HEK293 (cell line): ENCODE data around the gene RBM42.

Source experiments
- ELK4 ChIP-seq: IDR thresholded peaks from 2 replicates; pipeline ENCODE4 v1.6.1; 2011; ENCODE audit warnings: mild to moderate bottlenecking, low read depth, low read length, borderline replicate concordance
- MEIS1 ChIP-seq: sonication (generic); formaldehyde crosslinking; IDR thresholded peaks from 2 replicates; pipeline ENCODE4 v1.8.1; 2022; ENCODE audit warnings: missing genetic modification reagents, mild to moderate bottlenecking, borderline replicate concordance
- OVOL3 ChIP-seq: fragments of 450-650 bp; formaldehyde crosslinking; IDR thresholded peaks from 2 replicates; pipeline ENCODE4 v1.5.1; 2016; ENCODE audit warnings: missing biosample characterization, missing genetic modification characterization
- SCRT2 ChIP-seq: fragments of 450-650 bp; formaldehyde crosslinking; IDR thresholded peaks from 2 replicates; pipeline ENCODE4 v1.5.1; 2016; ENCODE audit warnings: missing biosample characterization, missing genetic modification characterization
- ZBTB1 ChIP-seq: fragments of 450-650 bp; formaldehyde crosslinking; IDR thresholded peaks from 2 replicates; pipeline ENCODE4 v1.5.1; 2016; ENCODE audit warnings: missing biosample characterization, missing genetic modification characterization
- ZNF112 ChIP-seq: fragments of 450-650 bp; formaldehyde crosslinking; IDR thresholded peaks from 2 replicates; pipeline ENCODE4 v1.5.0; 2017; ENCODE audit warnings: missing biosample characterization, missing genetic modification characterization
- ZNF114 ChIP-seq: fragments of 450-650 bp; formaldehyde crosslinking; IDR thresholded peaks from 2 replicates; pipeline ENCODE4 v1.5.0; 2017; ENCODE audit warnings: missing biosample characterization, missing genetic modification characterization
- ZNF146 ChIP-seq: fragments of 450-650 bp; formaldehyde crosslinking; IDR thresholded peaks from 2 replicates; pipeline ENCODE4 v1.5.1; 2016; ENCODE audit warnings: missing biosample characterization, missing genetic modification characterization
- ZNF157 ChIP-seq: fragments of 450-650 bp; formaldehyde crosslinking; IDR thresholded peaks from 2 replicates; pipeline ENCODE4 v1.5.1; 2016; ENCODE audit warnings: missing biosample characterization, missing genetic modification characterization
- ZNF175 ChIP-seq: fragments of 450-650 bp; formaldehyde crosslinking; IDR thresholded peaks from 2 replicates; pipeline ENCODE4 v1.5.1; 2016; ENCODE audit warnings: missing biosample characterization, missing genetic modification characterization
- ZNF23 ChIP-seq: fragments of 450-650 bp; formaldehyde crosslinking; IDR thresholded peaks from 2 replicates; pipeline ENCODE4 v1.5.1; 2016; ENCODE audit warnings: missing biosample characterization, missing genetic modification characterization, borderline replicate concordance
- ZNF280D ChIP-seq: fragments of 450-650 bp; formaldehyde crosslinking; IDR thresholded peaks from 2 replicates; pipeline ENCODE4 v1.5.1; 2016; ENCODE audit warnings: missing biosample characterization, missing genetic modification characterization
- ZNF433 ChIP-seq: fragments of 450-650 bp; formaldehyde crosslinking; IDR thresholded peaks from 2 replicates; pipeline ENCODE4 v1.5.1; 2016; ENCODE audit warnings: missing biosample characterization, missing genetic modification characterization, low read depth
- ZNF473 ChIP-seq: fragments of 450-650 bp; formaldehyde crosslinking; IDR thresholded peaks from 2 replicates; pipeline ENCODE4 v1.5.1; 2017; ENCODE audit warnings: missing biosample characterization, missing genetic modification characterization
- ZNF521 ChIP-seq: fragments of 450-650 bp; formaldehyde crosslinking; IDR thresholded peaks from 2 replicates; pipeline ENCODE4 v1.5.1; 2017; ENCODE audit warnings: missing biosample characterization, mild to moderate bottlenecking, missing genetic modification characterization
- ZNF544 ChIP-seq: fragments of 450-650 bp; formaldehyde crosslinking; IDR thresholded peaks from 2 replicates; pipeline ENCODE4 v1.5.0; 2017; ENCODE audit warnings: missing biosample characterization, missing genetic modification characterization
- ZNF571 ChIP-seq: fragments of 450-650 bp; formaldehyde crosslinking; IDR thresholded peaks from 2 replicates; pipeline ENCODE4 v1.5.0; 2017; ENCODE audit warnings: missing biosample characterization, missing genetic modification characterization
- ZNF776 ChIP-seq: fragments of 450-650 bp; formaldehyde crosslinking; IDR thresholded peaks from 2 replicates; pipeline ENCODE4 v1.5.0; 2017; ENCODE audit warnings: missing biosample characterization, missing genetic modification characterization, borderline replicate concordance
- TF ChIP-seq, protein P1 (sequence below): fragments of 450-650 bp; formaldehyde crosslinking; conservative IDR thresholded peaks from 2 replicates; pipeline ENCODE4 v1.5.1; 2016; ENCODE audit warnings: low read depth, missing biosample characterization, missing genetic modification characterization
- TF ChIP-seq, protein P2 (sequence below): fragments of 450-650 bp; formaldehyde crosslinking; IDR thresholded peaks from 2 replicates; pipeline ENCODE4 v1.5.1; 2016; ENCODE audit warnings: missing biosample characterization, missing genetic modification characterization
- TF ChIP-seq, protein P3 (sequence below): fragments of 450-650 bp; formaldehyde crosslinking; IDR thresholded peaks from 2 replicates; pipeline ENCODE4 v1.5.1; 2016; ENCODE audit warnings: missing biosample characterization, missing genetic modification characterization, borderline replicate concordance
- TF ChIP-seq, protein P4 (sequence below): fragments of 450-650 bp; formaldehyde crosslinking; IDR thresholded peaks from 2 replicates; pipeline ENCODE4 v1.5.1; 2016; ENCODE audit warnings: missing biosample characterization, missing genetic modification characterization

RBM42 gene

DNA sequence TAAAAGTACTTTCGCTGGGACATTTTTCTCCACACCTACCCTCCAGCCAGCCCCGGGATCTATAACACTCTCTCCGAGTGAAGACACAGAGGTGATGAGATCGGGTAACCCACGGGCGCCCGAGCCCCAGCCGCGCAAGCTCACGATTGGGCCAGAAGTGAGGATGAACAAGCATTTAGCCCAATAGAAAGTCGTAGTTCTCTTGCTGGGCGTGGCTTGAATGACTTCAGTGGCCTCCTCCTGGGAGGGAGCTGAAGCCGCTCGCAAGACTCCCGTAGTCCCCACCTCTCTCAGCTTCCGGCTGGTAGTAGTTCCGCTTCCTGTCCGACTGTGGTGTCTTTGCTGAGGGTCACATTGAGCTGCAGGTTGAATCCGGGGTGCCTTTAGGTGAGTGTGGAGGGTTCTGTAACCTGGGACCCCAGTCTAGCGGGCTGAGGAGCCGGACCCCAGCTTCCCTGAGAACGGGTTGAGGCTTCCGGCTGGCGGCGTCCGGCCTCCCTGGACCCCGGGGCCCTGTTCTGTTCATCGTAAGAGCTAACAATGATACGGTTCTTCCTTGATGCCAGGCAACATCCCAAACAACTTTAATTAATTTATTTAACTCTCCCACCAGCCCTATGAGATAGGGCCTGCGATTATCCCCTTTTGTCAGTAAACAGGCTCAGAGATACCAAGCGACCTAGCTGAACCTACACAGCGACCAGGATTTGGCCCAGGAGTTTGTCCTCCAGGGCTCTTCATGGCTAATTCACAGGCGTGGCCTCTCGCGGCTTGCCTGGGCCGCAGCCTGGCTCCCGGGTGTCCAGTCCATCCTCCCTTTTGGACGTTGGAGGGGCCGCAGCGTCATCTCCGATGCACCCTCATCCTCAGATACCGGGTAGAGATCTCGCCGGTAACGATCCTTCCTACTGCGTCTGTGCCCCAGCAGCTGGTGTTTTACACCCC lies 19.5 kb downstream of the RBM42 start, which contains the start of gene COX6B1 (continued):
- TF ChIP-seq OVOL3 (tag by site-specific recombination) (no peak), ZNF433 (tag by site-specific recombination) (no peak), ELK4 (0 out of 2 replicates have a peak, but pooled peaks have one; percentile 62), SCRT2 (tag by site-specific recombination) (no peak), ZBTB1 (tag by site-specific recombination) (no peak), ZNF473 (no peak), ZNF146 (tag by site-specific recombination) (no peak), ZNF280D (no peak), ZNF23 (tag by site-specific recombination) (no peak), ZNF776 (tag by site-specific recombination) (no peak), MEIS1 (CRISPR knock-in tag) (no peak), ZNF571 (tag by site-specific recombination) (no peak), ZNF114 (tag by site-specific recombination) (no peak), ZNF112 (no peak), ZNF157 (no peak), ZNF521 (no peak), ZNF544 (tag by site-specific recombination) (no peak), ZNF175 (tag by site-specific recombination) (no peak)
- TF ChIP-seq, protein P1, sequence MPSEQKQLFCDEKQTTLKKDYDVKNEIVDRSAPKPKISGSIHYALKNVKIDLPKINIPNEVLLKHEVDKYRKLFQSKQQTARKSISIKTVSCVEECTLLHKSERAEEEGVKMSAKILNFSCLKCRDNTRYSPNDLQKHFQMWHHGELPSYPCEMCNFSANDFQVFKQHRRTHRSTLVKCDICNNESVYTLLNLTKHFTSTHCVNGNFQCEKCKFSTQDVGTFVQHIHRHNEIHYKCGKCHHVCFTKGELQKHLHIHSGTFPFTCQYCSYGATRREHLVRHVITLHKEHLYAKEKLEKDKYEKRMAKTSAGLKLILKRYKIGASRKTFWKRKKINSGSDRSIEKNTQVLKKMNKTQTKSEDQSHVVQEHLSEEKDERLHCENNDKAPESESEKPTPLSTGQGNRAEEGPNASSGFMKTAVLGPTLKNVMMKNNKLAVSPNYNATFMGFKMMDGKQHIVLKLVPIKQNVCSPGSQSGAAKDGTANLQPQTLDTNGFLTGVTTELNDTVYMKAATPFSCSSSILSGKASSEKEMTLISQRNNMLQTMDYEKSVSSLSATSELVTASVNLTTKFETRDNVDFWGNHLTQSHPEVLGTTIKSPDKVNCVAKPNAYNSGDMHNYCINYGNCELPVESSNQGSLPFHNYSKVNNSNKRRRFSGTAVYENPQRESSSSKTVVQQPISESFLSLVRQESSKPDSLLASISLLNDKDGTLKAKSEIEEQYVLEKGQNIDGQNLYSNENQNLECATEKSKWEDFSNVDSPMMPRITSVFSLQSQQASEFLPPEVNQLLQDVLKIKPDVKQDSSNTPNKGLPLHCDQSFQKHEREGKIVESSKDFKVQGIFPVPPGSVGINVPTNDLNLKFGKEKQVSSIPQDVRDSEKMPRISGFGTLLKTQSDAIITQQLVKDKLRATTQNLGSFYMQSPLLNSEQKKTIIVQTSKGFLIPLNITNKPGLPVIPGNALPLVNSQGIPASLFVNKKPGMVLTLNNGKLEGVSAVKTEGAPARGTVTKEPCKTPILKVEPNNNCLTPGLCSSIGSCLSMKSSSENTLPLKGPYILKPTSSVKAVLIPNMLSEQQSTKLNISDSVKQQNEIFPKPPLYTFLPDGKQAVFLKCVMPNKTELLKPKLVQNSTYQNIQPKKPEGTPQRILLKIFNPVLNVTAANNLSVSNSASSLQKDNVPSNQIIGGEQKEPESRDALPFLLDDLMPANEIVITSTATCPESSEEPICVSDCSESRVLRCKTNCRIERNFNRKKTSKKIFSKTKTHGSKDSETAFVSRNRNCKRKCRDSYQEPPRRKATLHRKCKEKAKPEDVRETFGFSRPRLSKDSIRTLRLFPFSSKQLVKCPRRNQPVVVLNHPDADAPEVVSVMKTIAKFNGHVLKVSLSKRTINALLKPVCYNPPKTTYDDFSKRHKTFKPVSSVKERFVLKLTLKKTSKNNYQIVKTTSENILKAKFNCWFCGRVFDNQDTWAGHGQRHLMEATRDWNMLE (tag by site-specific recombination) = peak; percentile 89
- TF ChIP-seq, protein P2, sequence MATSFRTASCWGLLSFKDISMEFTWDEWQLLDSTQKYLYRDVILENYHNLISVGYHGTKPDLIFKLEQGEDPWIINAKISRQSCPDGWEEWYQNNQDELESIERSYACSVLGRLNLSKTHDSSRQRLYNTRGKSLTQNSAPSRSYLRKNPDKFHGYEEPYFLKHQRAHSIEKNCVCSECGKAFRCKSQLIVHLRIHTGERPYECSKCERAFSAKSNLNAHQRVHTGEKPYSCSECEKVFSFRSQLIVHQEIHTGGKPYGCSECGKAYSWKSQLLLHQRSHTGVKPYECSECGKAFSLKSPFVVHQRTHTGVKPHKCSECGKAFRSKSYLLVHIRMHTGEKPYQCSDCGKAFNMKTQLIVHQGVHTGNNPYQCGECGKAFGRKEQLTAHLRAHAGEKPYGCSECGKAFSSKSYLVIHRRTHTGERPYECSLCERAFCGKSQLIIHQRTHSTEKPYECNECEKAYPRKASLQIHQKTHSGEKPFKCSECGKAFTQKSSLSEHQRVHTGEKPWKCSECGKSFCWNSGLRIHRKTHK = no peak
- TF ChIP-seq, protein P3, sequence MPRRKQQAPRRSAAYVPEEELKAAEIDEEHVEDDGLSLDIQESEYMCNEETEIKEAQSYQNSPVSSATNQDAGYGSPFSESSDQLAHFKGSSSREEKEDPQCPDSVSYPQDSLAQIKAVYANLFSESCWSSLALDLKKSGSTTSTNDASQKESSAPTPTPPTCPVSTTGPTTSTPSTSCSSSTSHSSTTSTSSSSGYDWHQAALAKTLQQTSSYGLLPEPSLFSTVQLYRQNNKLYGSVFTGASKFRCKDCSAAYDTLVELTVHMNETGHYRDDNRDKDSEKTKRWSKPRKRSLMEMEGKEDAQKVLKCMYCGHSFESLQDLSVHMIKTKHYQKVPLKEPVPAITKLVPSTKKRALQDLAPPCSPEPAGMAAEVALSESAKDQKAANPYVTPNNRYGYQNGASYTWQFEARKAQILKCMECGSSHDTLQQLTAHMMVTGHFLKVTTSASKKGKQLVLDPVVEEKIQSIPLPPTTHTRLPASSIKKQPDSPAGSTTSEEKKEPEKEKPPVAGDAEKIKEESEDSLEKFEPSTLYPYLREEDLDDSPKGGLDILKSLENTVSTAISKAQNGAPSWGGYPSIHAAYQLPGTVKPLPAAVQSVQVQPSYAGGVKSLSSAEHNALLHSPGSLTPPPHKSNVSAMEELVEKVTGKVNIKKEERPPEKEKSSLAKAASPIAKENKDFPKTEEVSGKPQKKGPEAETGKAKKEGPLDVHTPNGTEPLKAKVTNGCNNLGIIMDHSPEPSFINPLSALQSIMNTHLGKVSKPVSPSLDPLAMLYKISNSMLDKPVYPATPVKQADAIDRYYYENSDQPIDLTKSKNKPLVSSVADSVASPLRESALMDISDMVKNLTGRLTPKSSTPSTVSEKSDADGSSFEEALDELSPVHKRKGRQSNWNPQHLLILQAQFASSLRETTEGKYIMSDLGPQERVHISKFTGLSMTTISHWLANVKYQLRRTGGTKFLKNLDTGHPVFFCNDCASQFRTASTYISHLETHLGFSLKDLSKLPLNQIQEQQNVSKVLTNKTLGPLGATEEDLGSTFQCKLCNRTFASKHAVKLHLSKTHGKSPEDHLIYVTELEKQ (tag by site-specific recombination) = no peak
- TF ChIP-seq, protein P4, sequence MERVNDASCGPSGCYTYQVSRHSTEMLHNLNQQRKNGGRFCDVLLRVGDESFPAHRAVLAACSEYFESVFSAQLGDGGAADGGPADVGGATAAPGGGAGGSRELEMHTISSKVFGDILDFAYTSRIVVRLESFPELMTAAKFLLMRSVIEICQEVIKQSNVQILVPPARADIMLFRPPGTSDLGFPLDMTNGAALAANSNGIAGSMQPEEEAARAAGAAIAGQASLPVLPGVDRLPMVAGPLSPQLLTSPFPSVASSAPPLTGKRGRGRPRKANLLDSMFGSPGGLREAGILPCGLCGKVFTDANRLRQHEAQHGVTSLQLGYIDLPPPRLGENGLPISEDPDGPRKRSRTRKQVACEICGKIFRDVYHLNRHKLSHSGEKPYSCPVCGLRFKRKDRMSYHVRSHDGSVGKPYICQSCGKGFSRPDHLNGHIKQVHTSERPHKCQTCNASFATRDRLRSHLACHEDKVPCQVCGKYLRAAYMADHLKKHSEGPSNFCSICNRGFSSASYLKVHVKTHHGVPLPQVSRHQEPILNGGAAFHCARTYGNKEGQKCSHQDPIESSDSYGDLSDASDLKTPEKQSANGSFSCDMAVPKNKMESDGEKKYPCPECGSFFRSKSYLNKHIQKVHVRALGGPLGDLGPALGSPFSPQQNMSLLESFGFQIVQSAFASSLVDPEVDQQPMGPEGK = no peak; the same call in none of the 2 replicates
